NCI-H1417 treated with DMSO at 0.1 percent for 48 hours (cell line): ENCODE data around the gene NOL9.

Source experiments
- DNase-seq: peaks from one replicate; lab custom pipeline; 2025; lab: John Stamatoyannopoulos, UW

The NOL9 gene

DNA sequence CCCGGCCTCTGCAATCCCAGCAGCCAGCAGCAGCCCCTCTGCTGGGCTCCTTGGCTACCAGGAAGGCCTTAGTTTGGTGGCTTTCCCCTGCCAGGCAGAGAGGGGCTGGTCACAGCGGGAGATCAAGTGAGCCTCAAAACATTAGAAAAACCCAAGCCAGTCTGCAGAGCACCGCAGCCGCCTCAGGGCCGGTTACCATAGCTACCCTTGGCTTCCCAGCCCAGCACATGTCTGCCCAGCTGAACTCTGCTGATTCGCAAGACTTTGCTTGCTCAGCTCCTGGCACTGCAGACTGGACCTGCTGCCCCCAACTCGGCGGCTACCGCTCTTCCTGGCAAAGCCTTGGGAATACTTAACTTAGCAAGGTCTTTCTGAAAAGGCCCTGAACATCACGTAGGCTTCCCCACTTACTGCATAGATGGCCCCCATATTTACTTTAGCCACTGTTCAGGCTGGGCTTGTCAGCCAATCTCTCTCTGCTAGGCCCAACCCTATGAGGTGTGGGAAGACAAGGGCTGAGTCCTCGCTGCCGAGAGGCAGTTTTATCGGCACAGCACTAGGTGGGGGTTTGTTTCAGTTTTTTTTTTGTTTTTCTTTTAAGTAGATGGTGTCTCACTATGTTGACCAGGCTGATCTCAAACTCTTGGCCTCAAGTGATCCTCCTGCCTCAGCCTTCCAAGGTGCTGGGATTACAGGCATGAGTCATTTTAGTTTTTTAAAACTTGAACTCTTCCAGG, 34.2 kb downstream of the NOL9 start:
- DNase-seq: peak; percentile 66

DNA sequence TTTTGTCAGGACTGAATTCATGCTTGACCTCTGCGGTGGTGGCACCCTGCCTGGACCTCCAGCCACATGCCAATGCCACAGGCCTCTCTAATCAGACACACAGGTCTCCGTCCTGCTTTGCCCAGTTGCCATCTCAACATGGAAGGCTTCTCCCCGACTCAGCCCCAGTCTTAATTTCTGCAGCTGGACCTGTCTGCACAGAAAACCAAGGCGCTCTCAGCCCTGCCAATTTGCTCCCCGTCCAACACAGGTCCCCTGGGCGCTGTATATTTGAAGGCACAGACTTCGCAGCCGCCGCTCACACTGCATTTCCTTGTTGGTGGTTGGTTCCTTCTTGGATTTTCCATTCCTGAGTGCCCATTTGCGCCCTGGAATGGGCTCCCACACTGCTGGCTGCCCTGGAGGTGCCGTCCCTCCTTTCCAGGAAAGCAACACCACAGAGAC, 34.8 kb downstream of the NOL9 start:
- DNase-seq: no peak

DNA sequence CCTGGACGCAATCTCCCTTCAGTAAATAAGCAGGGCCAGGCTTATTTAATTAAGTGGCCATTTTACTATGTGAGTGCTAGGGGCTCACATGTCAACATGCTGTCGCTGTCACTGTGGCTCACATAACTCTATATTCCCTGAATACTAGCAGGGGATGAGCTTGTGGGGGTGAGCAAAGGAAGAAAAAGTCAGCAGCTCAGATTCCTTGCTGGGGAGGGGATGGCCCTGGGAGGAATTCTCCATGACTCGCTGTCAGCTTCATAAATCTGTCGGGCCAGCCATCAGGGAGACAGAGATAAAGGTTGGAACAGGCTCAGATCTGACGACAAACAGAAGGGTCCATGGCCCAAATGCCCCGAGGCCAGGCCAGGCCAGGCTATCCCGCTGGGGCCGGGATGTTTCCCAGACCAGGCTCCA, 36.9 kb downstream of the NOL9 start:
- DNase-seq: no peak

DNA sequence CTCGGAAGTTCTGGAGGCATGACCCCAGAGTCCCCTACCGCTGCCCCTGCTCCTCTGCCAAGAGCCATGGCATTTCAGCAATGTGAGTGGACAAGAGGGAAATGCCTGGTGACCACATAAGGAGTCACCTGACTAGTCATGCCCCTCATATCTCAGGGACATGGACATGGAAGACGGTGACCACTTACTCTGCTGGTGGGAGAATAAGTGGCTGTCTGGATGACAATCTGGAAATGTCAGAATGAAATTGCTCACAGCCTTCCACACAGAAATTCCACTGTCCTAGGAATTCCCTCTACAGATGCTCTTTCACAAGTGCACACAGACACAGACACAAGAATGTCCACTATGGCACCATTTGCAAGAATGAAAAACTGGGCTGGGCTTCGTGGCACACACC, 38.5 kb downstream of the NOL9 start:
- no peak for DNase-seq

DNA sequence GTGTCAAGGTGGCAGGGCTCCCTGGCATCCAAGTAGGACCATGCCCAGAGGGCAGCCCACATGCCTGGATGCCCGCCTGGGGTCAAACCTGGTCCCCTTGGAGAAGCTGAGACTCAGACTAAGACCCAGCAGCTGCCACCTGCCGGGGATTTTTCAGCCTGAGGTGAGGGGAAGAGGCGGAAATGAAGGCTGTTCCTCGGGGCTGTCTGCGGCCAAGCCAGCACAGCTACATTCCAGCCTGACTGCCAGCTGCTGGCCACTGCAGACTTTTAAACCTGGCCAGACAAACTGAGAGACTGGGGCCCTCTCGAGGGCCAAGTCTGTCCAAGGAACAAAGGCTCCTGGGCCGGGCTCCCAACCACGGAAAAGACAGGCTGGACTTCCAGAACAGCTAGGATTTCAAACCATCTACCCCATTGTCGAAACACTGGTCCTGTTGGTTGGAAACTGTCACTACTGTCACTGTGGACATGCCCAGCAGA, 41.0 kb downstream of the NOL9 start:
- DNase-seq: no peak

DNA sequence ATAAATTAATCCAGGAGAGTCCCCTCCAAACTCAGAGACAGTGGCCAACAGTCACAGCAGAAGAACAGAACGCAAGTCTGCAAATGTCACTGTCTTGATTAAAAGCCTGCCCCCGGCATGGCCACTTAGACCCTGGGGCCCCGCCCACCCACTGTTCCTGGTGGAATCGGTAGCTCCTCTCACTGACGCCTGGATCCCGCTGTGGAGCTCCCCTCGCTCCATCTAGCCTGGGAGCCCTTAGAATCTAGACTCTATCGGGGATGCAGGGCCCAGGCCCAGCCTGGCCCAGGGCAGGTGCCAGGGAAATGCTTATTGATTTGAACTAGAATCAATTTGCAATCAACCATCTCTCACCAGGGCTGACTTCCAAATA, 41.4 kb downstream of the NOL9 start:
- no peak for DNase-seq

DNA sequence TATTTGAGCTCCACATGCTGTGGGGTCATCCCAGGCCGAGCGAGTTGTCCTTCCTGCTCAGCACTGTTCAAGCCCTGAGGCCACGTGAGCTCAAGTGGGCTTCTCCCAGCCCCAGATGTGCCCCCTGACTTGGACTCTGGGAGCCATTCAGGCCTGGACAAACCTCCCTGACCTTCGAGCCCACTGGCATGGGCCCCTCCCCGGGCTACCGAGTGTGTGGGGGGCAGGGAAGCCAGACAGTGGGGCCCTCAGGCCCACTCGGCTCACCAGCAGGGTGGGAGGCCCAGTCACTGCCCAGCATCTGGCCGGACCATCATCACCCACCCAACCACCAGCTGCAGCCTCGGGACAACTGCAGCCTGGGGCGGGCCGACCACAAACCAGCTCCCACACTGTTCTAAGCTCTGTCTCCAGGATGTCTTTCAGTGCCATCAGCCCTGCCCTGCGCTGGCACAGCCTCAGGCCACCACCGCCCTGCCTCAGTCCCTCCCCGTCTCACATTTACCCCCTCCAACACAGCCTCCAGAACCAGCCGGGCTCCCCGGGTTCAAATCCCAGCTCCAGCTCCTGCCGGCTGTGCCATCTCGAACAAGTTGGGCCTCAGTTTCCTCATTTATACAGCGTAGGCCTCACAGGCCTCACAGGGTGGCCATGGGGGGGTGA, 41.9 kb downstream of the NOL9 start:
- DNase-seq: no peak

DNA sequence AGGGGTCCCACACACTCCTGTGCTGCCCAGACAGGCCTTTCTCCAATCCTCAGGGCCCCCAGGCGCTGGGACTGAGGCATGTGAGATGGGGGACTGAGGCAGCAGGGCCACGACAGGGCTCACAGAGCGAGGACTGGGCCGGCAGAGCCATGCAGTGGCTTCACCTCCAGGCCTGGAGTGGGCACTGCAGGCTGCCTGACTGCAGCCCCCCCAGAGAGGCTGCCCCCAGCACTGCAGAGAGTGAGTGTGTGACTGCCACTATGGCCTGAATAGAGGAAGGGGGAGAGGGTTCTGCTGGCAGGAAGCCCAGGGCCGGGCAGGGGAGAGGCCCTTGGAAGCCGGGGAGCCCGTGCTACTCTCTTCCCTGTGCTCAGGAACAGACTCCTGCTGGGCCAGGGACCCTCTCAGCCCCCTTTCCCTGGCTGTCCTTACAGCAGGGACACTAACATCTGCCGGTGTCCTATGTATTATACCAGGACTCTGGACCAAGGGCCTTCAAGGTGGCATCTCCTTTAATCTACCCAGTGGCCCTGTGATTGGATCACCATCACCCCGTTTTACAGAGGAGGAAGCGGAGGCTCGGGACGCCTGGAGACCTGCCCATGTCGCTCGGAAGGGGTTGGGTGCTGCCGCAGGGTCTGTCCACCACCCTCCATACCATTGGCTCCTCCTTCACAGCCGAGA, 42.6 kb downstream of the NOL9 start:
- no peak for DNase-seq

DNA sequence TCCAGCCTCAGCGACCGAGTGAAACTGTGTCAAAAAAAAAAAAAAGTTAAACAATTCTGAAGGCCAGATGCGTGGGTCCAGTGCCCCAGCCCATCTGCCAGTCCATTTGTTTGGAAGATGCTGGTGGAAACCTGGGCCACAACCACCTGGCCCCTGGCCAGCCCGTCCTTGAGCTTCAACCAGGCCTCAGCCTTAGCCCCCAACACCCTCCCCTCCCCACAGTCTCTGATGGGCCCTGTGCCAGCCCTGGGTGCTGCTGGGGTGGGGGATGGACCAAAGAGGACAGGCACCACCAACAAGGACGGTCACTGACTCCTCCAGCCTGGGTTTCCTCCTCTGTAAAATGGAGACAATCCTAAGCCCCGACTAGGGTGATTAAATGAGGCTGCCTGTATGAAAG, 43.3 kb downstream of the NOL9 start:
- DNase-seq: no peak

DNA sequence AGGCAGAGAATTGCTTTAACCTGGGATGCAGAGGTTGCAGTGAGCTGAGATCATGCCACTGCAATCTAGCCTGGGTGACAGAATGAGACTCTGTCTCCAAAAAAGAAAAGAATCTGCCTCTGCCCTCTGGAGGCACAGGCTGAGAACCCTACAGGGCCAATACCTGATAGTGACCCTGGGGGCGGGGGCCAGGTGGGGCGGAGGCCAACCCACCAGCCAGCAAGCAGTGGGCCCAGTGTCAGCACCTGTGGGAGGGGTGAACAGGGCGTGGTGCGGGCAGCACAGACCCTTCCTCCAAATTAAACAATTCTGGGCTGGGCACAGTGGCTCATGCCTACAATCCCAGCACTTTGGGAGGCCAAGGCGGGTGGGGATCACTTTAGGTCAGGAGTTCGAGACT, 43.8 kb downstream of the NOL9 start:
- DNase-seq: no peak

DNA sequence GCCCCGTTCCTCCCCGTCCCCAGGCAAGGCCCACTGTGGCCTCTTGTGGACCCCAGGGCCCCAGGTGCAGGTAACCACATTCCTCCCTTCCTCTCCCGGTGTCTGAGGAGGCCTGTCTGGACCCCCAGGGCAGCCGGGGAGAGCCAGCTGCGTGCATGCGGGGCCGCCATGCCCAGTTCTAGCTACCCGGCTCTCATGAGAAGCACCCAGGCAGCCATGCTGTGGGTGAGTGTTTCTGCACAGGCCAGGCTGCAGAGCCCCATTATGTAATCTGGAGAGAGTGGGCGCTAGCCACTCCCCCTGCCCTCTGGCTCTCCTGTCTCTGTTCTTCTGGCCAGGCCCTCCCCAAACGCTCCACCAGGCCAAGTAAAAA, 44.4 kb downstream of the NOL9 start:
- no peak for DNase-seq

DNA sequence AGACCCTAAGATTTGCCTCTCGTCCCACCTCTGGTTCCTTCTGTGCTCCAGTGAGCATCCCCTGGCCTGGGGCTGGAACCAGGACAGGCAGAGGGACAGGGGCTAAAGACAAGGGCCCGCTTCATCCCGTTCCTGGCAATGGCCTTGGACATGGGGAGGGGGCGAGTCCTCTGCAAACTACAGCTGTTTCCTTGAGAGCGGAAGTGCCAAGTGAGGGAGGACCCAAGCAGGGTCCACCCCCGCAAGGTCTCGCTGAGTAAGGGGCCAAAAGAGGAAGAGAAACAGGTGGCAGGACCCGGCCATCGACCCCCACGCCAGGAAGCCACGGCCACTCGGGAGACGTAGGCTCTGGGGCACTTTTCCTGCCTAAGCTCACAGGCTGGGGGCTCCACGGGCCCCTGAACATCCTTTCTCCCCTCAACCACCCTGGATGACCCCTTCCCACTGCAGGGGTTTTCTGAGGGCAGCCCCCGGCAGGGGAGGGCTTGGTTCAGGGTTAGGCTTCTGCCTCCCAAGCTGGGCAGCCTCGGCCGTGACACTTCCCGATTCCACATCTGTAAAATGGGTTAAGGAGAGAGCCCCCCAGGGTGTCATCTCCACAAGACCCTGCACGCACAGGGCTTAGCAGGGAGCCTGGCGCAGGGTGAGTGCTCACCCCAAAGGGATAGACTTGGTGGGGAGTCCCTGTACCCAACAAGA, 44.9 kb downstream of the NOL9 start:
- DNase-seq: no peak

DNA sequence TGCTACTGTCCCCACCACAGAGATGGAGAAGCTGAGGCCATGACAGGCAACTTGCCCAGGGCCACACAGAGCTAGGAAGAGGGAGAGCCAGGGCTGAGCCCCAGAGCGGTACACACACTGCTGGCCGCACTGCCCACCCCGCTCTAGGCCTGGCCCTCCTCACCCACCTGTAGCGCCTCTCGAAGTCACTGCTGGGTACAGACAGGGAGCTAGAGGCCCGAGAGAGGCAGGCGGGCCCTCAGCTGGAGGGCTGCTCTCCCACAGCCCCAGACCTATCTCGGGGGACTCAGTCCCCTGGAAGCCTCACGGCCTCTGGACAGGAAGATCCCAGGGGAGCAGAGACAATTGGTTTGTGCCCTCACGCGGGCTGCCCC, 45.5 kb downstream of the NOL9 start:
- DNase-seq: no peak

DNA sequence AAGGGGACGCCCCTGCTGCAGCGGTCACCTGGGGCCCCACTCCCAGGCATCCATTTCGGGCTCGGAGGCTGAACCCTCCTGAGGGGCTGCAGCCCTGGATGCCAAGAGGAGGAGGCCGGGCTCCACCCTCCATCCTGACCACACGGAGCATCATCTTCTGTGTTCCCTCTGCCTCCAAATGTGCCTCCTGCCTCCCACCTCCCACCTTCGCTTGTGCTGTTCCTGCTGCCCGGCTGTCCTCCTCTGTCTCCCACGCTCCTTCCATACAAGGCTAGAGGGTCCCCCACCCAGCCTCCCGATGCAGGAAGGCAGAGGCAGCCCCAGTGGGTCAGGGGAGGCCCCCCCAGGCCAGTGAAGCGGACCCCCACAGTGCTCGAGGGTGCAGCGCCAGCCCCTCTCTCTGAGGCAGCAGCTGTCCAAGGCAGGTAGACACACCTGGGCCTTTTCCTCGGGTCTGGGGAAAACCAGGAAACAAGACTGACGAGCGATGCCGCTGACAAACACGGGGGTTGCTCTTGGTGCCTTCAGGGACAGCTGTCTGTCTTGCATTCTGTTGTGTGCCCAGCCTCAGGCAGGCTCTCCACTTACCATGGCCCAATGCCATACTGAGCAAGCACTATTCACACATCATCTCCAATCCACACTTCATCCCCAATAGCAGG, 46.0 kb downstream of the NOL9 start:
- no peak for DNase-seq

DNA sequence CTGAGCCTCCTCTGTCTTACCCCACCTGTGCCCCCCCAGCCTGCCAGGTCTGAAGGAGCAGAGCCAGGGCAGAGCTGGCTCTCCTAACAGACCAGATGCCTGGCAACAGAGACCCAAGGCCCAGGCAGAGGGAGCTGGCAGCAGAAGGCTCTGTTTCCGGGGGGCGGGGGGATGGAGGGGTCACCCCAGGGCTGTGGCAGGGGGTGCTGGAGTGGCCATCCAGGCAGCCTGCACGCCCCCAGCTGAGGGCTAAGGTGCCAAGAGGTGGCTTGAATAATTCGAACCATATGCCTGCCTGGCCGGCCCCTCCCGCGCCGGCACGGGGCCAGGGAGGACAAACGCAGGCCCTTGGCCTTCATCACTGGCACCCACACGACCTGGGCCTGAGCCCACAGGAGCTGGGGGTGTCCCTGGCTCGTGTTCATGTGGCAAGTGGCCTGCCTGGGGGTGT, 46.8 kb downstream of the NOL9 start:
- DNase-seq: no peak

DNA sequence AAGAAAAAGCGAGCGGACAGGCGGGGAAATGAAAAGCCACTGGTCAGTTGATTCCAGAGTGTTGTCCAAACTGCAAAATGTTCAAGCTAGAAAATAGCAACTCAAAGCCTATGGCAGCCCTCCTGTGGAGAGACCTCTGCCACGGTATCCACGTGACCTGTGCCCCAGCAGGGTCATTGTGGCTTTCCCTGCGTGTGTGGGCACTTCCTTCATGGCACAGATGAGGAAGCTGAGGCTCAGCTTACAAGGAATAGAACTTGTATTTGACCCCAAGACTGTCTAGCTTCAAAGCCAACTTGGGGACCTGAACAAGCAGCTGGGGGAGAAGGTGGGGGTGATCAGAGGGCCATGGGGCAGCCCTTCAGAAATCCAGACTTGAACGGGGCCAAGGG, 47.3 kb downstream of the NOL9 start:
- no peak for DNase-seq

DNA sequence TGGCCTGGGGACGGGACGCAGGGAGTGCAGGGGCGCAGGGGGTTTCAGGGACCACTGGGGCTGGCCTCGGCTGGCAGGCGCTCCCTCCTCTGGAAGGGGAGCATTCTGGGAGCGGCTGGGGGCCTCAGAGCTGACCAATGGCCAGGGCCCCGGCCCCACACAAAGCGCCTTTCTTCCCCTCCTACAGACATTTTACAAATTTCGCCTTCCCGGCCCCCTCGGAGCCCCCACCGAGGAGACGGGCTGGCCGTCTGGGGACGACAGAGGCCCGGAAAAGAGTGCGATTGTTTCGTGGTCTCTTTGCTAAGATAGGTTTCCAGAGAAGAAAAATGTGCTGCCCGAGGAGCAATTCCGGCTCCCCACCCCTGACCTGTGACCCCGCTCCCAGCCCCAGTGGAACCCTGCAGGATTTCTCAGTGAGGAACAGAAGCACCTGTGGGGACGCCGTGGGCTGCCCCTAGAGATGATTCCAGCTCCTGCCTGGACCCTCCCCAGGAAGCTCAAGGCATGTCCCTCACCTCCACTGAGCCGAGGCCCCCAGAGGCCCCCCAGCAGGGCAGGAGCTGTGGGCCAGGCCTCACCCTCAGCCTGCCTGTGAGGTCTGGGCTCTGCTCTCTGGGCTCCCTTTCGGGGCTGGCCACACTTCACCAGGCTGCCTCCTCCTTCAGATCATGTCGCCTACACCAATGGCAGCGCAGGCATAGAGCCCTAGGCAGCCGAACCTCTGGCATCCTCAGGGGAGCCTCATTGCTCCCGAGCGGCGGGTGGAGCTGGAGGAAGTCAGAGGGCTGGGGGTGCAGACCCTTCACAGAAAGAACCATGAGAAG, 47.9 kb downstream of the NOL9 start:
- DNase-seq: no peak

DNA sequence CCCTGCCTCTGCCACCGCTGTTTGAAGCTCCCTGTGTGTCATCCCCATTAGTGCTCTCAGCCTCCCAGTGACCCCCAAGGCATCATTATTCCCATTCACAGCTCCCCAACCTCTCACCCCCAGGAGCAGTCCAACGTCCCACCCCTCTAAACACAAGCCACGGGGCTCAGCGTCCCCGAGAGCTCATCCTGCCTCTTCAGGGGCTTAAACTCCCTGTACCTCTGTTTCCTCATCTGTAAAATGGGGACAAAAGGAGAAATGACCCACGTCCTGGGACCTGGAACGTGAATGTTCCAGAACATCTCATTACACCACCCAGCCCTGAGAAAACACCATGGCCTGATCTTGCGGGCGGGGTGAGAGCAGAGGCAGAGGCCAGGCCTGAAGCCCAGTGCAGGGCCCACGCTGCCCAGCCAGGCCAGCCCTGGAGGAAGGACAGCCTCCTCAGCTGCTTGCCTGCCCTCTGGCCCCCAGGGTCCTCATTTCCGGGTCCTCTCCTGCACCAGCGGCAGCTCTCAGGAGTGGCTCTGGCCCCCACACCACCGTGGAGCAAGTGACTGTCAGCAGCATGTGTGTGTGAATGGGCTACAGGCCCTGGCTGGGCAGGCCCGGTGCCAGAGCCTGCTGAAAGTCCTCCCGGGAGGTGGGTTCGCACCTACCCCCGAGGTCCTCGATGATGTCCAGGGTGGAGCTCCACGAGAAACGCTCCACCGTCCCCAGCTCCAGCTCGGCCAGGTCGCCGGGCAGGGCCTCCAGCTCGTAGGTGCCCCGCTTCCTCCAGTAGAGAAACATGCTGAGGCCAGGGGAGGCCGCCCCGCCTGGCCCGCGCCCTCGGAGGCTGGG, 48.7 kb downstream of the NOL9 start:
- DNase-seq: no peak

DNA sequence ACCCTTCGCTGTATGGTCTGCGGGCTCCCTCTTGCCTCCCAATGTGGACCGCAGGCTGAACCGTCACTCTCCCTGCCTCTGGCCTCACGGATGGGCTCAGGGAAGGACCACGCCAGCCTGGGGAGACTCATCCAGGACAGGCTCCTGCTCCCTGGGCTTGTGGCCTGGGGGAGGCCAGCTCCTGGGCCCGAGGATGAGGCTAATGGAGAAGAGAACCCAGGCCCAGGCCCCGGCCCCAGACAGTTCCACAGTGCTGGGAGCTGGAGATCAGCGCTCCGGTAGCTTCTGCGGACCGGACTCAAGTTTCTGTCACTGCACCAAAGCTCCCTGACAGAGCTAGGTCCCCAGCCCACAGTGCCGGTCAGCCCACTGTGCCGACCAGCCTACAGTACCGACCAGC, 49.4 kb downstream of the NOL9 start:
- DNase-seq: no peak

DNA sequence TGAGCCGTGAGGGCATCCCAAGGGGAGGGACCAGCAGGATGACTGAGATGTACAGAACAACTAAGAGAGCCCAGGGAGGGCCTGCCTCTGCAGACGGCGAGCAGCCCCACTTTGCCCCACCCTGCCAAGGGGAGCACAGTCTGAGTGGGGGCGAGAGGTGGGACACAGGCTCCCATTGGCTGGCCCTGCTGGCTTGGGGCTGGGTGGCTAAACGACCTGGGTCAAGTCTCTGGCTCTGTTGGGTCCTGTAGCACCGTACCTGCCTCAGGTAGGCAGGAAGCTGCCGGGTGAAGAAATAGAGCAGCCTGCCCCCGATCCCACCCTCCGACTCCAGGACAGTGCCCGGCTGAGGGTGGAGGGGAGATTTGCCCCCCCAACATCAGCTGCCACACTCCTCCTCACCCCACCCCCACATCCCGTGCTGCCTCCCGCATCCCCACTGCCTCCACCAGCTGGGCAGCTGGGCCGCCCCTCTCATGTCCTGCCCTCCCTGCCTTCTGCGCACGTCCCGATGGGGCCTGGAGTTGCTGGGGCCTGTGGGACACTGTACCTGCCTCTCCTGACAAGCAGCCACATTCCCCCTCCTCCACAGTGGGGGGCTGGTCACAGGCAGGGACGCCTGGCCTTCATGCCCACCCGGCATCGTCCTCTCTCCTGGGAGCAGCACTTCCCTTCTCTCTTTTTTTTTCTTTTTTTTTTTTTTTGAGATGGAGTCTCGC, 50.3 kb downstream of the NOL9 start:
- DNase-seq: no peak
